ENCODE measurements around the gene MUSTN1.

DNA sequence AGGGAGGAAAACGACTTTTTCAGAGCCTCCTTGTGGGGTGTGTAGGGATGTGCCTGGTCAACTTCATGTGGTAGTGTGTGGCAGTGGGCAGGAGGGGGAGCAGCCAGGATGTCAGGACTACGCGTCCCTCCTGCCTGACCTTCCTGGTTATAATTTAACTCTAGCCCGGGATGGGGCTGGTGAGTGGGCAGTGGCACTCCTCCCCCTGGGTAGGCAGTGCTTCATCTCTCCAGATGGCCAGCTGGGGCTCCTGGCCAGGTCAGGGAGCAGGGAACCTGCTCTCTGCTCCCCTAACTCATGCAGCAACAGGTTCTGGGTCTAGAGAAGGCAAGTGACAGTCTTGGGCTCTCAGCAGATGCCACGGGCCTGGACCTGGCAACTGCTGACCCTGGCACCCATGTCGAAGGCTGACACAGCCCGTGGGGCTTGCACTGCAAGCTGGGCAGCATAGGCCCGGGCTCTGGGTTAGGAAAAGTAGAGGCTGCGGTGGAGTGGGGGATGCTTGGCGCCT lies 6.9 kb downstream of the MUSTN1 start:
- TF ChIP-seq POLR2A (IDR thresholded peaks at IDR 0.05) (no peak), CTCF (IDR thresholded peaks at IDR 0.05) (no peak)
